HCT116 (cell line): ENCODE data around the gene DAPK1.

ENCODE experiments used
- CTCF ChIP-seq, 3 experiments: fragments of 200-600 bp in 1 of 3; sonication (generic) in 1 of 3; IDR thresholded peaks in 2 of 3; conservative IDR thresholded peaks in 1 of 3; 2 replicates each; pipeline ENCODE4 v1.5.1; 2012 to 2017; ENCODE audit warnings: low read depth in 2 of 3, low read length in 2 of 3, antibody characterized with exemption in 1 of 3, borderline replicate concordance in 1 of 3, control low read depth in 1 of 3, mild to moderate bottlenecking in 1 of 3, mixed read lengths in 1 of 3, mixed run types in 1 of 3, moderate library complexity in 1 of 3; ENCODE audit not compliant: insufficient read depth in 1 of 3
- POLR2A ChIP-seq: IDR thresholded peaks from 2 replicates; pipeline ENCODE4 v1.7.0; 2011; ENCODE audit warnings: borderline replicate concordance; ENCODE audit not compliant: insufficient read depth, insufficient read length; ENCODE audit errors: extremely low read depth
- RAD21 ChIP-seq: IDR thresholded peaks from 2 replicates; pipeline ENCODE4 v1.6.1; 2012; ENCODE audit warnings: low read depth, mild to moderate bottlenecking

GRCh38 chr9:87734106-87734505 is 236.4 kb downstream of the DAPK1 start:
- TF ChIP-seq CTCF (IDR thresholded peaks at IDR 0.05 in 2 of 3, conservative IDR thresholded peaks at IDR 0.05 in 1 of 3; ENCODE audit: borderline replicate concordance in 1 of 3, insufficient read depth in 1 of 3, low read depth in 2 of 3, low read length in 2 of 3), result no peak
- no peak for TF ChIP-seq POLR2A
- TF ChIP-seq RAD21, result no peak
